Astrocyte (in vitro differentiated cells and primary cell): ENCODE data around the gene TAGLN. TPM values are rescaled to one million over a fixed set of nuclear protein-coding genes. Genes with fewer than 3 reads are reported as not detected.
"Not testable (repeated sequence)": the region's sequence is repeated elsewhere in the genome, so short reads cannot be mapped to it uniquely, and the experiment has no call there.

Experiments
- DNase-seq: peaks from one replicate; pipeline ENCODE4 v3.0.0-alpha.2; 2010; ENCODE audit warnings: low read depth
- FAIRE-seq: peaks from 2 replicates; lab custom pipeline; 2011; peaks lifted over from hg19 to GRCh38; lab: Jason Lieb, UNC
- H2AFZ ChIP-seq: 2 replicates; pipeline ENCODE4 v1.6.0; 2012; ENCODE audit warnings: low read depth, low read length, inconsistent platforms
- H3K27ac ChIP-seq: 2 replicates; pipeline ENCODE4 v1.5.1; 2011; ENCODE audit warnings: low read depth, low read length, inconsistent platforms
- H3K27me3 ChIP-seq: 2 replicates; pipeline ENCODE4 v1.6.0; 2011; ENCODE audit warnings: low read length, inconsistent platforms; ENCODE audit not compliant: insufficient read depth
- H3K36me3 ChIP-seq: 2 replicates; pipeline ENCODE4 v1.5.1; 2011; ENCODE audit warnings: low read length, inconsistent platforms; ENCODE audit not compliant: insufficient read depth
- H3K4me1 ChIP-seq: 2 replicates; pipeline ENCODE4 v1.5.1; 2011; ENCODE audit warnings: low read length, inconsistent platforms; ENCODE audit not compliant: insufficient read depth
- H3K4me2 ChIP-seq: 2 replicates; pipeline ENCODE4 v1.6.0; 2012; ENCODE audit warnings: low read length, inconsistent platforms
- H3K4me3 ChIP-seq: 2 replicates; pipeline ENCODE4 v1.5.1; 2011; ENCODE audit warnings: low read depth, mild to moderate bottlenecking, low read length, inconsistent platforms; ENCODE audit not compliant: insufficient read depth
- H3K79me2 ChIP-seq: 2 replicates; pipeline ENCODE4 v1.6.0; 2012; ENCODE audit warnings: mild to moderate bottlenecking, low read length, inconsistent platforms; ENCODE audit not compliant: insufficient read depth
- H3K9ac ChIP-seq: 2 replicates; pipeline ENCODE4 v1.6.0; 2012; ENCODE audit warnings: mild to moderate bottlenecking, low read length, inconsistent platforms
- H3K9me3 ChIP-seq: 2 replicates; pipeline ENCODE4 v1.5.1; 2012; ENCODE audit warnings: low read depth, mild to moderate bottlenecking, low read length, inconsistent platforms; ENCODE audit not compliant: insufficient read depth
- H4K20me1 ChIP-seq: 2 replicates; pipeline ENCODE4 v1.6.0; 2012; ENCODE audit warnings: low read length, inconsistent platforms; ENCODE audit not compliant: insufficient read depth
- H3K27ac Mint-ChIP-seq: one replicate; pipeline ENCODE4 v1.8.0; 2021; ENCODE audit warnings: mild to moderate bottlenecking, mixed read lengths; ENCODE audit not compliant: unreplicated experiment
- H3K27me3 Mint-ChIP-seq: one replicate; pipeline ENCODE4 v1.8.0; 2021; ENCODE audit warnings: low read depth, mixed read lengths; ENCODE audit not compliant: unreplicated experiment
- H3K36me3 Mint-ChIP-seq: one replicate; pipeline ENCODE4 v1.8.0; 2021; ENCODE audit warnings: low read depth, mixed read lengths; ENCODE audit not compliant: unreplicated experiment
- H3K4me1 Mint-ChIP-seq: one replicate; pipeline ENCODE4 v1.8.0; 2021; ENCODE audit warnings: low read depth, mixed read lengths; ENCODE audit not compliant: unreplicated experiment
- H3K4me3 Mint-ChIP-seq: one replicate; pipeline ENCODE4 v1.8.0; 2021; ENCODE audit warnings: mild to moderate bottlenecking, moderate library complexity, mixed read lengths; ENCODE audit not compliant: unreplicated experiment
- H3K9me3 Mint-ChIP-seq: one replicate; pipeline ENCODE4 v1.8.0; 2021; ENCODE audit warnings: mild to moderate bottlenecking, mixed read lengths; ENCODE audit not compliant: unreplicated experiment
- EZH2 ChIP-seq: IDR thresholded peaks from 2 replicates; pipeline ENCODE4 v1.6.1; 2012; ENCODE audit warnings: mild to moderate bottlenecking, low read length, inconsistent platforms; ENCODE audit not compliant: insufficient read depth
- total RNA-seq: library from RNA; stranded (reverse); gene quantifications from 2 replicates; pipeline ENCODE4 v1.2.1, GENCODE V29; 2021
- TF ChIP-seq, protein P1 (sequence below): IDR thresholded peaks from 2 replicates; pipeline ENCODE4 v1.5.1; 2011; ENCODE audit warnings: low read depth, mild to moderate bottlenecking, inconsistent platforms, low read length, moderate library complexity; ENCODE audit not compliant: insufficient read depth

TAGLN gene
- total RNA-seq, 1 donor from 2014 or later: 4,004 TPM

DNA sequence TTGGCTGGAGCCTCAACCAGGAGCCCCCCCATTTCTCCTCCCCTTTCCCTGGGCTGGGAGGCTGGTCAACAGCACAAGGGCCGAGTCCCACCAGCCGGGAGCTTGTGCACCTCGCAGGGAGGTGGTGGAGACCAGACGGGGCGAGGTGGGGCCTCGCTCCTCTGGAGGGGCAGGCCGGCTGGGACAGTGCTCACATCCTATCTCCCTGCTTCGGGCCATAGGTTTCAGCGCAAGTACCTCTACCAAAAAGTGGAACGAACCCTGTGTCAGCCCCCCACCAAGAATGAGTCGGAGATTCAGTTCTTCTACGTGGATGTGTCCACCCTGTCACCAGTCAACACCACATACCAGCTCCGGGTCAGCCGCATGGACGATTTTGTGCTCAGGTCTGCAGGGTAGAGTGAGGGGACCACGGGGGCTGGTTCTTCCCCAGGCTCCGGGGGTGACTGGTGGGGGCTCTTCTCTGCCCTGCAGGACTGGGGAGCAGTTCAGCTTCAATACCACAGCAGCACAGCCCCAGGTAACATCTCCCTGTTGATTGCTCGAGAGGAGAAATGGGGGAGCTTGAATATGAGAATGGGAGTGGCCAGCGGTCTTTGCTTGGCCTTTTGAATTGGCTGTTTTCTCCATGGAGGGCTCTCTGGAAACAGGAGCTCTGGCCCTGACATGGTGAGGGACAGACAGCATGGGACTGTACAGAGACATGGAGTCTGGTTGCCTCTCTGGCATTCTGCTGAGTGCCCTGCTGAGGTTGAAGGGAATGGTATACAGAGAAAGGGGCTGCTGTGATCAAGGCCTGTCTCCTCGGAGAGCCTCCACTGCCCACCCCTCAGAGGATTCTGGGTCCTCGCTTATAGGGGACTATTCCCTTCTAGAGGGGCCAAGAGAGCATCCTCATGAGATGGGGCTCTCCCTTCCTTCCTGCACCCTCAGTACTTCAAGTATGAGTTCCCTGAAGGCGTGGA is 17.3 kb upstream of the TAGLN start:
- Histone ChIP-seq H3K9me3 (no peaks in the 10 kb centered on the region), H3K9ac (no peak overlapping the region), H3K4me3 (no peak overlapping the region), H3K4me2 (no peak overlapping the region), H2AFZ (no peak overlapping the region), H3K36me3 (peaks cover 9% of the 10 kb centered on the region), H3K4me1 (peaks cover 28% of the 10 kb centered on the region), H3K79me2 (peaks cover 4% of the 10 kb centered on the region), H3K27ac (no peak overlapping the region), H4K20me1 (no peaks in the 10 kb centered on the region), H3K27me3 (no peaks in the 10 kb centered on the region)
- H3K4me3 Mint-ChIP-seq: no peak overlapping the region
- DNase-seq: no peak
- H3K36me3 Mint-ChIP-seq: peaks cover 17% of the 10 kb centered on the region
- no peaks in the 10 kb centered on the region for H3K9me3 Mint-ChIP-seq
- H3K4me1 Mint-ChIP-seq: peaks cover 9% of the 10 kb centered on the region
- no peak for TF ChIP-seq EZH2
- TF ChIP-seq, protein P1, sequence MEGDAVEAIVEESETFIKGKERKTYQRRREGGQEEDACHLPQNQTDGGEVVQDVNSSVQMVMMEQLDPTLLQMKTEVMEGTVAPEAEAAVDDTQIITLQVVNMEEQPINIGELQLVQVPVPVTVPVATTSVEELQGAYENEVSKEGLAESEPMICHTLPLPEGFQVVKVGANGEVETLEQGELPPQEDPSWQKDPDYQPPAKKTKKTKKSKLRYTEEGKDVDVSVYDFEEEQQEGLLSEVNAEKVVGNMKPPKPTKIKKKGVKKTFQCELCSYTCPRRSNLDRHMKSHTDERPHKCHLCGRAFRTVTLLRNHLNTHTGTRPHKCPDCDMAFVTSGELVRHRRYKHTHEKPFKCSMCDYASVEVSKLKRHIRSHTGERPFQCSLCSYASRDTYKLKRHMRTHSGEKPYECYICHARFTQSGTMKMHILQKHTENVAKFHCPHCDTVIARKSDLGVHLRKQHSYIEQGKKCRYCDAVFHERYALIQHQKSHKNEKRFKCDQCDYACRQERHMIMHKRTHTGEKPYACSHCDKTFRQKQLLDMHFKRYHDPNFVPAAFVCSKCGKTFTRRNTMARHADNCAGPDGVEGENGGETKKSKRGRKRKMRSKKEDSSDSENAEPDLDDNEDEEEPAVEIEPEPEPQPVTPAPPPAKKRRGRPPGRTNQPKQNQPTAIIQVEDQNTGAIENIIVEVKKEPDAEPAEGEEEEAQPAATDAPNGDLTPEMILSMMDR: no peak
- no peaks in the 10 kb centered on the region for H3K27me3 Mint-ChIP-seq
- no peak overlapping the region for H3K27ac Mint-ChIP-seq
- FAIRE-seq: no peak

DNA sequence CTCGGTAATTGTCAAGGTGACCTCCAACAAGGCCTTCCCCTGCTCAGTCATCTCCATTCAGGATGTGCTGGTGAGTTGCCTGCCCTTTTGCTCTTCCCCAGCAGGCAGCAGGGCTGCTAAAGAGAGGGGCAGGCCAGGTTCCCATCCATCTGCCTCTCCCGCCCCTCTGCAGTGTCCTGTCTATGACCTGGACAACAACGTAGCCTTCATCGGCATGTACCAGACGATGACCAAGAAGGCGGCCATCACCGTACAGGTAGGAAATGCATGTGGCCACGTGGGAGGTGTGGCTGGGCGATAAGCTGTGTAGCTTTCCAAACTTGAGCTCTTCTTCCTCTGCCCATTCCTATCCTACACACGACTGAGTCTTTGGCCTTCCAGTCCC is 16.6 kb upstream of the TAGLN start:
- no peak for FAIRE-seq
- H3K4me3 Mint-ChIP-seq: no peak overlapping the region

DNA sequence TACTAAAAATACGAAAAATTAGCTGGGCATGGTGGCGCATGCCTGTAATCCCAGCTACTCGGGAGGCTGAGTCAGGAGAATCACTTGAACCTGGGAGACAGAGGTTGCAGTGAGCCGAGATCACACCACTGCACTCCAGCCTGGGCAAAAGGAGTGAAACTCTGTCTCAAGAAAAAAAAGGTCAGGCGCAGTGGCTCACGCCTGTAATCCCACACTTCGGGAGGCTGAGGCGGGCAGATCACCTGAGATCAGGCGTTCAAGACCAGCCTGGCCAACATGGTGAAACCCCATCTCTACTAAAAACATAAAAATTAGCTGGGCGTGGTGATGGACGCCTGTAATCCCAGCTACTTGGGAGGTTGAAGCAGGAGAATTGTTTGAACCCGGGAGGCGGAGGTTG is 16.0 kb upstream of the TAGLN start:
- not testable (repeated sequence) for H3K4me2 ChIP-seq, DNase-seq, H3K27ac Mint-ChIP-seq, H3K4me3 Mint-ChIP-seq, H3K79me2 ChIP-seq, H3K4me3 ChIP-seq, H3K9me3 ChIP-seq, H3K9me3 Mint-ChIP-seq, H2AFZ ChIP-seq, H3K9ac ChIP-seq, H4K20me1 ChIP-seq, H3K36me3 ChIP-seq, H3K27me3 ChIP-seq, H3K27ac ChIP-seq, H3K27me3 Mint-ChIP-seq, FAIRE-seq
- peaks cover 23% of the 10 kb centered on the region for H3K36me3 Mint-ChIP-seq
- H3K4me1 Mint-ChIP-seq: peaks cover 12% of the 10 kb centered on the region
- H3K4me1 ChIP-seq: peaks cover 23% of the 10 kb centered on the region

More for the DNA sequence above, 16.6 kb upstream of the TAGLN start:
- H3K9ac ChIP-seq: no peak overlapping the region
- peaks cover 20% of the 10 kb centered on the region for H3K36me3 Mint-ChIP-seq
- peaks cover 12% of the 10 kb centered on the region for H3K4me1 Mint-ChIP-seq
- H3K79me2 ChIP-seq: peaks cover 4% of the 10 kb centered on the region
- H3K27me3 ChIP-seq: no peaks in the 10 kb centered on the region
- H3K4me3 ChIP-seq: no peak overlapping the region
- no peak for DNase-seq
- no peak overlapping the region for H3K27ac Mint-ChIP-seq
- no peak overlapping the region for H2AFZ ChIP-seq
- H3K9me3 ChIP-seq: no peaks in the 10 kb centered on the region
- H3K36me3 ChIP-seq: peaks cover 9% of the 10 kb centered on the region
- H3K9me3 Mint-ChIP-seq: no peaks in the 10 kb centered on the region
- H3K27me3 Mint-ChIP-seq: no peaks in the 10 kb centered on the region
- H4K20me1 ChIP-seq: no peaks in the 10 kb centered on the region
- no peak overlapping the region for H3K27ac ChIP-seq
- H3K4me2 ChIP-seq: no peak overlapping the region
- H3K4me1 ChIP-seq: peaks cover 28% of the 10 kb centered on the region
- TF ChIP-seq, protein P1: no peak
- TF ChIP-seq EZH2: no peak
